RKO (cell line): ENCODE results near the gene OVCH1.
"Not testable (repeated sequence)": the region's sequence is repeated elsewhere in the genome, so short reads cannot be mapped to it uniquely, and the experiment has no call there.

Source experiments
- DNase-seq: peaks from one replicate; pipeline ENCODE4 v3.0.0-alpha.2; 2016; ENCODE audit warnings: low spot score

The OVCH1 gene

DNA sequence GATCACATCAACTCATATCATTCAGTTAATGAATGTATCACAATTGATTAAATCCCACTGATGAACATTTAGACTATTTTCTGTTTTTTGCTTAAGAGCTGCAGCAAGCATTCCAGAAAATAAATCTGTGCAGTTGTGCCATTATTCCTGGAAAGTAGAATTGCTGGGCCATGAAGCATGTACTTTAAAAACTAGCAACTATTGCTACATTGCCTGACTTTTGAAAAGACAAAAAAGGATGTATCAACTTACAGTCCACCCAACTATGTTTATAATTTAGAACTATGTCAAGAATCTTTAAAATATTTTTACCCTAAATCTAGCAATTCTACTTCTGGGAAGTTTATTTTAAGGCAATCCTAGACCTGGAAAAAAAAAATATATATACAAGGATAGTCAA is 83.1 kb downstream of the OVCH1 start:
- no peak for DNase-seq

DNA sequence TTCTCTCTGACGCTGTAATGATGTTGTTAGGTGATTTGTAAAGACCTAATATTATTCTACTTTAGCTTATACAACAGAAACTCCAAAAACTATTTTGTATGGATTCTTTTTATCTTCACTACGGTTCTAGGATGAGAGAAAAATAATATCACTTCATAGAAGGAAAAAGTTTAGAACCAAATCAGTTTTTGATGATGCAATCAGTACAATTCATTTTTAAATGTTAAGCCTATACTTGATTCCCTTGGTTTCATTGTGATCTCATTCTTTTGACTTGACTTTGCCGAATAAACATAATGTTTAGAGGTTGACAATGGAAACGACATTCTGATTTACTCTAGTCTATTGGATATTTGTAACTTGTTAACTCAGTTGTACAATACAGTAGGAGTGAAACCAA is 91.9 kb downstream of the OVCH1 start:
- DNase-seq: no peak

DNA sequence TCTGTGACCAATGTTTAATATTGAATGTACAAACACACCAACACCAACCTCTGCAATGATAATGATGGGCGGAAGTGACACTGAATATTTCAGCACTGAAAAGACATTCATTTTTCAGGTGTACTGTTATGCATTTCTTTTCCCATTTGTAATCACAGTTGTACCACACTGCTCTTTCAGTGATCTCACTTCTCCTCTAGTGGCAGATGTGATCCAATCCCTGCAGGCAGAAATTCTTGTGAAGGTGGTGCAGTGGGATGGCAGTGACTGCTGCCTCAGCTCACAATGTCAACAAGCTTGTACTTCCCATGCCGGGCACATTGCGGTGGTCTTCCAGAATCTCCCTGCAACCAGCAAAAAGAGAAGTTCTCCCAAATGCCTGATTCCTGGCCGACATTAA is 93.5 kb downstream of the OVCH1 start:
- no peak for DNase-seq

GRCh38 chr12:29402437-29402836 is 95.0 kb downstream of the OVCH1 start:
- no peak for DNase-seq

DNA sequence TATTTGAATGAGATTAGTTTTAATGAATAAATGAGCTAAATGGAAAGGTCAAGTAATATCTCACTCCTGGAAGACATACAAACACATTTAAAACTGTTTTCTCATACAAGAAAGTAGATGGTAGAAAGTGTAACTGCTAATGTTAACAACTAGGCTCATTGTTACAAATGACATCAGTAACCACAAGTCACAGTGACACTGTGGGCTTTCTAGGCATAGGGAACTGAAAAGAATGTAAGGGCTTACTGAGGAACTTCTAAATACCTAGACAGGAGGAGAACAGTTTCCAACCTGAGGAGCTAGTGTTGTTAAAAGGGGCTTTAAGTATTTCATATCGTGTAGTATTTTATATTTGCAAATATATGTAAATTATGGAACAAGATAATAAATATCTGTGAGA is 99.0 kb downstream of the OVCH1 start:
- DNase-seq: no peak

DNA sequence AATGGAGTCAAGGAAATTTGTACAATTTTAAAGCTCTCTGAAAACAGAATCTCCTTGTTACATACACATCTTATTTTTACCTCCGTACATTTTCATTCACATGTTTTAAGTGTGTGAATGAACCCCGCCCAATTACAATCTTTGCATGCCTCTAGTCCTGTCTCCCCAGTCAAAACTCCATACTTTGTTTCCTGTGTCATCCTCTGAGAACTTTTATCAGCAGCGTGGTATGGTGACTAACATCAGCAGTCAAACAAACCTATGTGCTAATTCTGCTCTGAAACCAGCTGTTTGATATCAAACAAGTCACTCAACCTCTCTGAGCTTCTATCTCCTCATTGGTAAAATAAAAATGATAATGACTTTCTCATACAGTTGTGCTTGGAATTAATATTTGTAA is 100.7 kb downstream of the OVCH1 start:
- peak; percentile 16 for DNase-seq

- no peak for DNase-seq
These were observed 102.1 kb downstream of the OVCH1 start for GRCh38 chr12:29395356-29395755.

DNA sequence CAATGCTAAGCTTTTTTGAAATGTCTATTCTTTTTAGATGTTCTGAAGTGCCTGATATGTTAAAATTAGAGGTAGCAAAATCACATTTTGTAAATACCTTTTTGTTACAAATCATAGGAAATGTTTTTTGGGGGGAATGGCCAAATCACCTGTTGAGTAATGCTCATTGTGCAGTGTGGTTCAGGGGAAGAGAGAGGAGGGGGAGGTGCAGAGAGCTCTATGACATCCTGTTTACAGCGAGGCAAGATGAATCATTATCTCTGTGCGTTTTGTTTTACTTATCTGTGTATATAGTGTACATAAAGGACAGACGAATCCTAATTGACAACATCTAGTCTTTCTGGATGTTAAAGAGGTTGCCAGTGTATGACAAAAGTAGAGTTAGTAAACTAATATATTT is 107.1 kb downstream of the OVCH1 start:
- not testable (repeated sequence) for DNase-seq

GRCh38 chr12:29389295-29389919 is 108.1 kb downstream of the OVCH1 start:
- no peak for DNase-seq

- DNase-seq: not testable (repeated sequence)
These were observed 111.3 kb downstream of the OVCH1 start for GRCh38 chr12:29386084-29386680.

DNA sequence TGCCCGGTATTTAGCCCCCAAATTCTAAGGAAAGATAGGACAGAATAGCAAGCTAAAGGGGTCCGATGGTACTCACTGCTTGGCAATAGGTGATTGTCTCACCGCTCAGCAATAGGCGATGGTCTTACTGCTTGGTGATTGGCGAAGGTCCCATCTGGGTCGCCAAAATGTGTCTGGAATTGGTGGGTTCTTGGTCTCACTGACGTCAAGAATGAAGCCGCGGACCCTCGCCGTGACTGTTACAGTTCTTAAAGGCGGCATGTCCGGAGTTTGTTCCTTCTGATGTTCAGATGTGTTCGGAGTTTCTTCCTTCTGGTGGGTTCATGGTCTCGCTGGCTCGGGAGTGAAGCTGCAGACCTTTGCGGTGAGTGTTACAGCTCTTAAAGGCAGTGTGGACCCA is 112.3 kb downstream of the OVCH1 start:
- not testable (repeated sequence) for DNase-seq

DNA sequence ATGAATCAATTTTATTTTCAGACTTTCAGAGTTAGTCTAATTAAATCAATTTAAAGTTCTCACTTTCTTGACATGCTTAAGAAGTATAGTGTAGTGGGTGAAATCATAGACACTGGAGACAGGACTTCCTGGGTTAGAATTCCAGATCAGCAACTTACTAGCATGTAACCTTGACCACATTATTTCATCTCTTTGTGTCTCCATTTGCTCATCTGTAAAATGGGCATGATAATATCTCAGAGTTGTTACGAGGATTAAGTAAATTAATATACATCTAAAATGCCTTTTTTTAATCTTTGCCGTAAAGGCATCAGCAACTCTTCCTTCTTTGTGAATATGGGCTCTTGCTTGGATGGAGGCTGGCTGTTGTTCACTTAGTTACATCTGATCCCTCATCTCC is 115.2 kb downstream of the OVCH1 start:
- no peak for DNase-seq

DNA sequence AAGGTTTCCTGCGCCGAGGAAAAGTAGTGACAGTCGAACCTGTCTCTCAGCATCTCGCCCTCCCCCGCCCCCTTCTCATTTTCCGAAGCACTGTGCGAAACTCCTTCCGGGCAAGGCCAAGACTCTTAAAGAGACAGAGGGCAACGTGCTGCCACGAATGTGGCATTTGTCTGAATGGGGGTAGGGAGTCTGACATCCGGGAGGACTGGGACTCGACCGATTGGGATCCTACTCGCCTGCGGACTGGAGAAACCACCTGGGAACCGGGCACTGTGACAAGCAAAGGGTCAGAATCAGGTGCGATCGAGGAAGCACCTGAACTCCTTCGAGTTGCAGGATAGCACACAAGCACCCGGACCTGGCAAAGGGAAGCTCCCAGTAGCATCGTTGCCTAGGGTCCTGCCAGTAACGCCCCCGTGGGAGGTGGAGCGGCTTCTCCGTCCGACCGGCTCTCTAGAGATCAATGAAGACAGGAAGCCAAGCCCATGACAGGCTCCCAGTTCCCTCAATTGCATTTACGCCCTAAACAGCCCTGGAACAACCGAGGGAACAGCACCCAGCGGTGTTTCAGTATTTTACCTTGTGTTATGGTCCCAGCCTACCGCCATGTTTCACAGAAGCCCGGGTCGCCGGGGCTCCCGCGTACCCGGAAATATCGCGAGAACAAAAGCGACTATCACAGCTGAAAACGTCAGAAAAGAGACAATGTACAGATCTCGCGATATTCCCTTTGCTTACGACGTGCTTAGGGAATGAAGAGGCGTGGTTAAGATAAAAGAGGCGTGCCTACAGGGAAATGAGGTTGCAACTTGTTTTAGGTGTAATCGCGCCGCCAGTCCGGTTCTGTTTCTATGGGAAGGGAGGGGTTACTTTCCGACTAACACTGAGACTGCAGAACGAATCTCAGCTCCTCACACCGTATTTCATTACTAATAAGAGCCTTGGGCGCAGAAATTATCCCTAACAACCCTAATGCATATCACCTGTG is 116.7 kb downstream of the OVCH1 start, which contains the start of gene ERGIC2:
Gene ERGIC2 (minus strand): TSS at position 637 of the 988 bp plus-strand sequence. CDS start 9,539 bp downstream, outside the sequence.
- peak; percentile 100 for DNase-seq
